K562 (cell line): ENCODE measurements around the gene CNOT4. TPM values are rescaled to one million over a fixed set of nuclear protein-coding genes. Genes with fewer than 3 reads are reported as not detected.

Experiments used
- CBFA2T3 ChIP-seq: fragments of 450-650 bp; IDR thresholded peaks from 2 replicates; pipeline ENCODE4 v1.6.1; 2017
- SIN3A ChIP-seq, 2 experiments: fragments of 150-350 bp in 1 of 2; IDR thresholded peaks; 2 replicates each; pipeline ENCODE4 v1.6.1; 2011 to 2016; ENCODE audit warnings: borderline replicate concordance in 2 of 2, low read depth in 2 of 2, low read length in 2 of 2, mild to moderate bottlenecking in 2 of 2, moderate library complexity in 2 of 2; ENCODE audit not compliant: control insufficient read depth in 1 of 2
- SLC30A9 ChIP-seq: fragments of 250-450 bp; sonication (Bioruptor Pico); IDR thresholded peaks from 2 replicates; pipeline ENCODE4 v1.8.0; 2022; ENCODE audit warnings: mild to moderate bottlenecking, moderate library complexity
- SMARCE1 ChIP-seq: fragments of 450-650 bp; IDR thresholded peaks from 2 replicates; pipeline ENCODE4 v1.7.1; 2016; ENCODE audit warnings: mild to moderate bottlenecking
- TEAD4 ChIP-seq, 2 experiments: sonication (generic) in 1 of 2; formaldehyde crosslinking in 1 of 2; IDR thresholded peaks; 2 replicates each; pipeline versions ENCODE4 v1.6.1 to v1.8.0; 2012 to 2022; ENCODE audit warnings: borderline replicate concordance in 1 of 2, inconsistent platforms in 1 of 2, low read length in 1 of 2, mild to moderate bottlenecking in 1 of 2, missing genetic modification reagents in 1 of 2
- polyA plus RNA-seq, 8 experiments: library from polyadenylated mRNA; depleted of rRNA in 4 of 8; stranded (reverse) in 5 of 8; unstranded in 3 of 8; fragments of >200 nt; fragmentation: Nextera tagmentation in 2 of 8; fragmentation: Illumina TruSeq in 1 of 8; extraction: Ambion mirVana in 2 of 8; extraction: Trizol in 1 of 8; gene quantifications; 2 replicates each; pipeline versions ENCODE4 v1.2.1 to v1.2.3, GENCODE V29; 2011 to 2014; ENCODE audit warnings: inconsistent platforms in 1 of 8, missing spikeins in 1 of 8
- total RNA-seq, 7 experiments: library from RNA; depleted of rRNA in 6 of 7; stranded (reverse); fragments of >200 nt in 6 of 7; fragmentation: Illumina TruSeq in 2 of 7; extraction: Trizol in 2 of 7; gene quantifications; 2 replicates each; pipeline versions ENCODE4 v1.2.1 to v1.2.3, GENCODE V29; 2011 to 2021; ENCODE audit warnings: low replicate concordance in 1 of 7
- TF ChIP-seq, protein P1 (sequence below): fragments of 200-600 bp; sonication (generic); IDR thresholded peaks from one replicate; pipeline ENCODE4 v1.6.1; 2012; ENCODE audit warnings: mild to moderate bottlenecking, low read depth, low read length, inconsistent platforms
- TF ChIP-seq, protein P2 (sequence below), 2 experiments: IDR thresholded peaks; 2 replicates each; pipeline ENCODE4 v1.6.1; 2012; ENCODE audit warnings: improper control_type of control experiment in 2 of 2, low read depth in 2 of 2, low read length in 2 of 2, borderline replicate concordance in 1 of 2
- TF ChIP-seq, protein P3 (sequence below): fragments of 450-650 bp; formaldehyde crosslinking; IDR thresholded peaks from 2 replicates; pipeline ENCODE4 v1.4.0; 2022; ENCODE audit warnings: missing genetic modification characterization
- TF ChIP-seq, protein P4 (sequence below): fragments of 450-650 bp; formaldehyde crosslinking; conservative IDR thresholded peaks from 2 replicates; pipeline ENCODE4 v1.4.0; 2022; ENCODE audit warnings: mild to moderate bottlenecking, missing genetic modification characterization

Gene CNOT4
- total and polyA plus RNA-seq, 9 of the 15 experiments (the other 6 are each of a cell fraction or from before 2014, with no cell fraction given): 8.6 to 24.1 (median 15.4) TPM

DNA sequence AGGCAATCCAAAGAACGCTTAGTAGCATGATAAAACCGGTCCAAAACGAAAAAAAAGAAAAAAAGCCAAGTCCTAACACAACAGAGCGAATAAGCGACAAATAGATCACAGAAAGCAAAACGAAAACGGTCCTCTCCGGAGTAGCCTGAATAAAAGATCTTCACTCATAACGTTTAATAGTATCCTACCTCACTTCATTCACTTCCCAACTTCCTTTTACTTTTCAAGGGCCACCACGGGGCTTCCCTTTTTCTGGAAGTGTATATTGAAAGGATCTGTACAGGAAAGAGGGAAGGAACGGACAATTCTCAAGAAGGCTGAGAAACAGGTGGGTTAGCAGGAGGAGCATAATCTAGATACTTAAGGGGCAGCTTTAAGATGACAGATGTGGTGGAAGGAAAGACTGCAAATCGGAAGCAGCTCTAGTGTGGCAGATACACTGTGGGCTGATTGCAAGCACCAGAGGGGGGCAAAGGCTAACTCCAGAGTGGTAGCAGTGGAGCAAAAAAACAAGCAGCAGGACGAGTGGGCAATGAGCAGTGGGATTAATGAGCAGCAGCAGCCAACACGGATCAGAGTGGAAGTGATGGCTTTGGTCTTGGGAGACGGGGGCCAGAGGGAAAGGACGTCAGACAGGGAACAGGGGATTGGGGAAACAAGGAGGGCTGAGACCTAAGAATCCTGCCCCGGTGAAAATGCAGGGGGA lies 866 bp downstream of the CNOT4 start (continued):
- TF ChIP-seq, protein P1, sequence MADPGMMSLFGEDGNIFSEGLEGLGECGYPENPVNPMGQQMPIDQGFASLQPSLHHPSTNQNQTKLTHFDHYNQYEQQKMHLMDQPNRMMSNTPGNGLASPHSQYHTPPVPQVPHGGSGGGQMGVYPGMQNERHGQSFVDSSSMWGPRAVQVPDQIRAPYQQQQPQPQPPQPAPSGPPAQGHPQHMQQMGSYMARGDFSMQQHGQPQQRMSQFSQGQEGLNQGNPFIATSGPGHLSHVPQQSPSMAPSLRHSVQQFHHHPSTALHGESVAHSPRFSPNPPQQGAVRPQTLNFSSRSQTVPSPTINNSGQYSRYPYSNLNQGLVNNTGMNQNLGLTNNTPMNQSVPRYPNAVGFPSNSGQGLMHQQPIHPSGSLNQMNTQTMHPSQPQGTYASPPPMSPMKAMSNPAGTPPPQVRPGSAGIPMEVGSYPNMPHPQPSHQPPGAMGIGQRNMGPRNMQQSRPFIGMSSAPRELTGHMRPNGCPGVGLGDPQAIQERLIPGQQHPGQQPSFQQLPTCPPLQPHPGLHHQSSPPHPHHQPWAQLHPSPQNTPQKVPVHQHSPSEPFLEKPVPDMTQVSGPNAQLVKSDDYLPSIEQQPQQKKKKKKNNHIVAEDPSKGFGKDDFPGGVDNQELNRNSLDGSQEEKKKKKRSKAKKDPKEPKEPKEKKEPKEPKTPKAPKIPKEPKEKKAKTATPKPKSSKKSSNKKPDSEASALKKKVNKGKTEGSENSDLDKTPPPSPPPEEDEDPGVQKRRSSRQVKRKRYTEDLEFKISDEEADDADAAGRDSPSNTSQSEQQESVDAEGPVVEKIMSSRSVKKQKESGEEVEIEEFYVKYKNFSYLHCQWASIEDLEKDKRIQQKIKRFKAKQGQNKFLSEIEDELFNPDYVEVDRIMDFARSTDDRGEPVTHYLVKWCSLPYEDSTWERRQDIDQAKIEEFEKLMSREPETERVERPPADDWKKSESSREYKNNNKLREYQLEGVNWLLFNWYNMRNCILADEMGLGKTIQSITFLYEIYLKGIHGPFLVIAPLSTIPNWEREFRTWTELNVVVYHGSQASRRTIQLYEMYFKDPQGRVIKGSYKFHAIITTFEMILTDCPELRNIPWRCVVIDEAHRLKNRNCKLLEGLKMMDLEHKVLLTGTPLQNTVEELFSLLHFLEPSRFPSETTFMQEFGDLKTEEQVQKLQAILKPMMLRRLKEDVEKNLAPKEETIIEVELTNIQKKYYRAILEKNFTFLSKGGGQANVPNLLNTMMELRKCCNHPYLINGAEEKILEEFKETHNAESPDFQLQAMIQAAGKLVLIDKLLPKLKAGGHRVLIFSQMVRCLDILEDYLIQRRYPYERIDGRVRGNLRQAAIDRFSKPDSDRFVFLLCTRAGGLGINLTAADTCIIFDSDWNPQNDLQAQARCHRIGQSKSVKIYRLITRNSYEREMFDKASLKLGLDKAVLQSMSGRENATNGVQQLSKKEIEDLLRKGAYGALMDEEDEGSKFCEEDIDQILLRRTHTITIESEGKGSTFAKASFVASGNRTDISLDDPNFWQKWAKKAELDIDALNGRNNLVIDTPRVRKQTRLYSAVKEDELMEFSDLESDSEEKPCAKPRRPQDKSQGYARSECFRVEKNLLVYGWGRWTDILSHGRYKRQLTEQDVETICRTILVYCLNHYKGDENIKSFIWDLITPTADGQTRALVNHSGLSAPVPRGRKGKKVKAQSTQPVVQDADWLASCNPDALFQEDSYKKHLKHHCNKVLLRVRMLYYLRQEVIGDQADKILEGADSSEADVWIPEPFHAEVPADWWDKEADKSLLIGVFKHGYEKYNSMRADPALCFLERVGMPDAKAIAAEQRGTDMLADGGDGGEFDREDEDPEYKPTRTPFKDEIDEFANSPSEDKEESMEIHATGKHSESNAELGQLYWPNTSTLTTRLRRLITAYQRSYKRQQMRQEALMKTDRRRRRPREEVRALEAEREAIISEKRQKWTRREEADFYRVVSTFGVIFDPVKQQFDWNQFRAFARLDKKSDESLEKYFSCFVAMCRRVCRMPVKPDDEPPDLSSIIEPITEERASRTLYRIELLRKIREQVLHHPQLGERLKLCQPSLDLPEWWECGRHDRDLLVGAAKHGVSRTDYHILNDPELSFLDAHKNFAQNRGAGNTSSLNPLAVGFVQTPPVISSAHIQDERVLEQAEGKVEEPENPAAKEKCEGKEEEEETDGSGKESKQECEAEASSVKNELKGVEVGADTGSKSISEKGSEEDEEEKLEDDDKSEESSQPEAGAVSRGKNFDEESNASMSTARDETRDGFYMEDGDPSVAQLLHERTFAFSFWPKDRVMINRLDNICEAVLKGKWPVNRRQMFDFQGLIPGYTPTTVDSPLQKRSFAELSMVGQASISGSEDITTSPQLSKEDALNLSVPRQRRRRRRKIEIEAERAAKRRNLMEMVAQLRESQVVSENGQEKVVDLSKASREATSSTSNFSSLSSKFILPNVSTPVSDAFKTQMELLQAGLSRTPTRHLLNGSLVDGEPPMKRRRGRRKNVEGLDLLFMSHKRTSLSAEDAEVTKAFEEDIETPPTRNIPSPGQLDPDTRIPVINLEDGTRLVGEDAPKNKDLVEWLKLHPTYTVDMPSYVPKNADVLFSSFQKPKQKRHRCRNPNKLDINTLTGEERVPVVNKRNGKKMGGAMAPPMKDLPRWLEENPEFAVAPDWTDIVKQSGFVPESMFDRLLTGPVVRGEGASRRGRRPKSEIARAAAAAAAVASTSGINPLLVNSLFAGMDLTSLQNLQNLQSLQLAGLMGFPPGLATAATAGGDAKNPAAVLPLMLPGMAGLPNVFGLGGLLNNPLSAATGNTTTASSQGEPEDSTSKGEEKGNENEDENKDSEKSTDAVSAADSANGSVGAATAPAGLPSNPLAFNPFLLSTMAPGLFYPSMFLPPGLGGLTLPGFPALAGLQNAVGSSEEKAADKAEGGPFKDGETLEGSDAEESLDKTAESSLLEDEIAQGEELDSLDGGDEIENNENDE: no peak
- TF ChIP-seq SIN3A (IDR thresholded peaks at IDR 0.05; ENCODE audit: borderline replicate concordance in 2 of 2, control insufficient read depth in 1 of 2, low read depth in 2 of 2, low read length in 2 of 2) (peak in 1 of 2 experiments; percentile 32; a peak in 1 of 4 replicates), CBFA2T3 (0 out of 2 replicates have a peak, but pooled peaks have one; percentile 6), TEAD4 (IDR thresholded peaks at IDR 0.05; ENCODE audit: low read length) (peak; percentile 5; the same call in 1 of the 2 replicates), TEAD4 (CRISPR knock-in tag; IDR thresholded peaks at IDR 0.05; ENCODE audit: borderline replicate concordance) (no peak), SLC30A9 (CRISPR knock-in tag) (no peak), SMARCE1 (peak; percentile 70)
- TF ChIP-seq, protein P2, sequence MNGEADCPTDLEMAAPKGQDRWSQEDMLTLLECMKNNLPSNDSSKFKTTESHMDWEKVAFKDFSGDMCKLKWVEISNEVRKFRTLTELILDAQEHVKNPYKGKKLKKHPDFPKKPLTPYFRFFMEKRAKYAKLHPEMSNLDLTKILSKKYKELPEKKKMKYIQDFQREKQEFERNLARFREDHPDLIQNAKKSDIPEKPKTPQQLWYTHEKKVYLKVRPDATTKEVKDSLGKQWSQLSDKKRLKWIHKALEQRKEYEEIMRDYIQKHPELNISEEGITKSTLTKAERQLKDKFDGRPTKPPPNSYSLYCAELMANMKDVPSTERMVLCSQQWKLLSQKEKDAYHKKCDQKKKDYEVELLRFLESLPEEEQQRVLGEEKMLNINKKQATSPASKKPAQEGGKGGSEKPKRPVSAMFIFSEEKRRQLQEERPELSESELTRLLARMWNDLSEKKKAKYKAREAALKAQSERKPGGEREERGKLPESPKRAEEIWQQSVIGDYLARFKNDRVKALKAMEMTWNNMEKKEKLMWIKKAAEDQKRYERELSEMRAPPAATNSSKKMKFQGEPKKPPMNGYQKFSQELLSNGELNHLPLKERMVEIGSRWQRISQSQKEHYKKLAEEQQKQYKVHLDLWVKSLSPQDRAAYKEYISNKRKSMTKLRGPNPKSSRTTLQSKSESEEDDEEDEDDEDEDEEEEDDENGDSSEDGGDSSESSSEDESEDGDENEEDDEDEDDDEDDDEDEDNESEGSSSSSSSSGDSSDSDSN (IDR thresholded peaks at IDR 0.05; ENCODE audit: borderline replicate concordance in 1 of 2, low read depth in 2 of 2, low read length in 2 of 2): peak in 1 of 2 experiments; percentile 66; a peak in 1 of 4 replicates
- TF ChIP-seq, protein P3, sequence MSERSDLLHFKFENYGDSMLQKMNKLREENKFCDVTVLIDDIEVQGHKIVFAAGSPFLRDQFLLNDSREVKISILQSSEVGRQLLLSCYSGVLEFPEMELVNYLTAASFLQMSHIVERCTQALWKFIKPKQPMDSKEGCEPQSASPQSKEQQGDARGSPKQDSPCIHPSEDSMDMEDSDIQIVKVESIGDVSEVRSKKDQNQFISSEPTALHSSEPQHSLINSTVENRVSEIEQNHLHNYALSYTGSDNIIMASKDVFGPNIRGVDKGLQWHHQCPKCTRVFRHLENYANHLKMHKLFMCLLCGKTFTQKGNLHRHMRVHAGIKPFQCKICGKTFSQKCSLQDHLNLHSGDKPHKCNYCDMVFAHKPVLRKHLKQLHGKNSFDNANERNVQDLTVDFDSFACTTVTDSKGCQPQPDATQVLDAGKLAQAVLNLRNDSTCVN: peak; percentile 83; the same call in 1 of the 2 replicates
- TF ChIP-seq, protein P4, sequence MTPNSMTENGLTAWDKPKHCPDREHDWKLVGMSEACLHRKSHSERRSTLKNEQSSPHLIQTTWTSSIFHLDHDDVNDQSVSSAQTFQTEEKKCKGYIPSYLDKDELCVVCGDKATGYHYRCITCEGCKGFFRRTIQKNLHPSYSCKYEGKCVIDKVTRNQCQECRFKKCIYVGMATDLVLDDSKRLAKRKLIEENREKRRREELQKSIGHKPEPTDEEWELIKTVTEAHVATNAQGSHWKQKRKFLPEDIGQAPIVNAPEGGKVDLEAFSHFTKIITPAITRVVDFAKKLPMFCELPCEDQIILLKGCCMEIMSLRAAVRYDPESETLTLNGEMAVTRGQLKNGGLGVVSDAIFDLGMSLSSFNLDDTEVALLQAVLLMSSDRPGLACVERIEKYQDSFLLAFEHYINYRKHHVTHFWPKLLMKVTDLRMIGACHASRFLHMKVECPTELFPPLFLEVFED: peak; percentile 27; the same call in 1 of the 2 replicates
